Stomach (tissue), 4 donors: ENCODE data around the gene FMN2.

ENCODE experiments used
- EP300 ChIP-seq: sonication (generic); formaldehyde crosslinking; IDR thresholded peaks from one replicate; pipeline ENCODE4 v1.6.1; 2017; ENCODE audit warnings: antibody characterized with exemption
- POLR2A ChIP-seq, 4 donors: fragments of 450-650 bp; IDR thresholded peaks; one replicate each; pipeline ENCODE4 v1.6.1; 2016; ENCODE audit warnings: antibody characterized with exemption in 4 of 4, control low read depth in 2 of 4, mild to moderate bottlenecking in 1 of 4, moderate library complexity in 1 of 4
- POLR2AphosphoS5 ChIP-seq, 3 donors: sonication (generic); formaldehyde crosslinking; IDR thresholded peaks; one replicate each; pipeline ENCODE4 v1.6.1; 2016; ENCODE audit warnings: antibody characterized with exemption in 3 of 3
- TF ChIP-seq, protein P1 (sequence below), 7 experiments: fragments of 450-650 bp in 4 of 7; fragments of 200-600 bp in 3 of 7; sonication (generic) in 3 of 7; IDR thresholded peaks; one replicate each; pipeline ENCODE4 v1.5.1; 2016 to 2019; ENCODE audit warnings: antibody characterized with exemption in 7 of 7, control low read depth in 2 of 7, mild to moderate bottlenecking in 1 of 7

DNA sequence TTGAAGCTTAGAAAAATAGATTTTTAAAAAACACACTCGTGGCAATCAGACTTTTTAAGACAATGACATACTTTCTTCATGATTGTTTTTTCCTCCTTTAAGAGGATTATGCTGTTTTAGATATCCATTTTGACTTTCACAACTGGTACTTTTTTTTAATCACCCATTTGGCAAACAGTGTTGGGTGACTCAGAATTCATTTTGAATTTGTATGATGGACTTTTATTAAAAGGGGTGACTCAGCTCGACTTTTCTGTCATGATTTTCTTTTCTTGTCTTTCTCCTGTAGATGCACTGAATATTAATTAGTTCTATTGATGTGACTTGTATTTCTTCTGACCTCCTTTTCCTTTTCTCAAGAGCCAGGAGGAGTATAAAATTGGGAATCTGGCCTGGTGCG is 44.7 kb downstream of the FMN2 start:
- TF ChIP-seq EP300 (no peak), POLR2A (IDR thresholded peaks at IDR 0.05) (no peak), POLR2AphosphoS5 (IDR thresholded peaks at IDR 0.05) (no peak)
- TF ChIP-seq, protein P1, sequence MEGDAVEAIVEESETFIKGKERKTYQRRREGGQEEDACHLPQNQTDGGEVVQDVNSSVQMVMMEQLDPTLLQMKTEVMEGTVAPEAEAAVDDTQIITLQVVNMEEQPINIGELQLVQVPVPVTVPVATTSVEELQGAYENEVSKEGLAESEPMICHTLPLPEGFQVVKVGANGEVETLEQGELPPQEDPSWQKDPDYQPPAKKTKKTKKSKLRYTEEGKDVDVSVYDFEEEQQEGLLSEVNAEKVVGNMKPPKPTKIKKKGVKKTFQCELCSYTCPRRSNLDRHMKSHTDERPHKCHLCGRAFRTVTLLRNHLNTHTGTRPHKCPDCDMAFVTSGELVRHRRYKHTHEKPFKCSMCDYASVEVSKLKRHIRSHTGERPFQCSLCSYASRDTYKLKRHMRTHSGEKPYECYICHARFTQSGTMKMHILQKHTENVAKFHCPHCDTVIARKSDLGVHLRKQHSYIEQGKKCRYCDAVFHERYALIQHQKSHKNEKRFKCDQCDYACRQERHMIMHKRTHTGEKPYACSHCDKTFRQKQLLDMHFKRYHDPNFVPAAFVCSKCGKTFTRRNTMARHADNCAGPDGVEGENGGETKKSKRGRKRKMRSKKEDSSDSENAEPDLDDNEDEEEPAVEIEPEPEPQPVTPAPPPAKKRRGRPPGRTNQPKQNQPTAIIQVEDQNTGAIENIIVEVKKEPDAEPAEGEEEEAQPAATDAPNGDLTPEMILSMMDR (IDR thresholded peaks at IDR 0.05): no peak
